Gastroesophageal sphincter (tissue), 4 donors: ENCODE measurements around the gene GBA2. TPM values are rescaled to one million over a fixed set of nuclear protein-coding genes. Genes with fewer than 3 reads are reported as not detected.

ENCODE experiments used
- ATAC-seq: fragments of 150-250 bp; one replicate; pipeline ENCODE4 v1.9.1; 2016; ENCODE audit warnings: mild to moderate bottlenecking, moderate library complexity
- H3K27ac ChIP-seq, 4 donors: fragments of 200-600 bp; sonication (generic) in 3 of 4; 1 replicate in 3 of 4; 2 replicates in 1 of 4; pipeline ENCODE4 v1.5.1; 2016 to 2019
- H3K27me3 ChIP-seq: fragments of 200-600 bp; sonication (generic); one replicate; pipeline ENCODE4 v1.5.1; 2019
- H3K36me3 ChIP-seq, 2 donors: fragments of 200-600 bp; sonication (generic); one replicate each; pipeline ENCODE4 v1.5.1; 2019; ENCODE audit warnings: control low read depth in 1 of 2
- H3K4me1 ChIP-seq, 3 donors: fragments of 200-600 bp; sonication (generic); 1 replicate in 2 of 3; 2 replicates in 1 of 3; pipeline ENCODE4 v1.5.1; 2016 to 2019; ENCODE audit warnings: control low read depth in 2 of 3
- H3K4me3 ChIP-seq, 2 donors: fragments of 200-600 bp; sonication (generic); one replicate each; pipeline ENCODE4 v1.5.1; 2019; ENCODE audit warnings: mild to moderate bottlenecking in 1 of 2, moderate library complexity in 1 of 2
- H3K9me3 ChIP-seq, 3 donors: fragments of 200-600 bp; sonication (generic); one replicate each; pipeline ENCODE4 v1.5.1; 2017 to 2019; ENCODE audit warnings: control low read depth in 2 of 3
- CTCF ChIP-seq, 4 experiments: fragments of 200-600 bp in 2 of 4; fragments of 450-650 bp in 2 of 4; sonication (generic) in 1 of 4; IDR thresholded peaks; one replicate each; pipeline ENCODE4 v1.5.1; 2017 to 2019; ENCODE audit warnings: antibody characterized with exemption in 4 of 4, mild to moderate bottlenecking in 2 of 4, moderate library complexity in 2 of 4
- EP300 ChIP-seq: sonication (generic); formaldehyde crosslinking; IDR thresholded peaks from one replicate; pipeline ENCODE4 v1.6.1; 2017; ENCODE audit warnings: antibody characterized with exemption, mild to moderate bottlenecking
- POLR2A ChIP-seq, 2 donors: fragments of 450-650 bp; IDR thresholded peaks; one replicate each; pipeline ENCODE4 v1.6.1; 2017; ENCODE audit warnings: antibody characterized with exemption in 2 of 2, mild to moderate bottlenecking in 2 of 2, moderate library complexity in 1 of 2
- POLR2AphosphoS5 ChIP-seq: sonication (generic); formaldehyde crosslinking; IDR thresholded peaks from one replicate; pipeline ENCODE4 v1.6.1; 2017; ENCODE audit warnings: antibody characterized with exemption
- WGBS, 2 donors: methylation state at CpG; one replicate each; pipeline ENCODE4 v1.1.5; 2018; ENCODE audit warnings: low coverage in 1 of 2; 5-methylcytosine and 5-hydroxymethylcytosine counted together
- total RNA-seq, 4 donors: library from RNA; depleted of rRNA; stranded (reverse); fragments of >200 nt; gene quantifications; one replicate each; pipeline ENCODE4 v1.1.0, GENCODE V29; 2016

Gene GBA2
- total RNA-seq, 4 donors from 2014 or later: 35.3 to 81.1 (median 54.3) TPM

- peaks cover 12 to 100% of the 10 kb centered on the region in 2 donors for H3K36me3 ChIP-seq
- 82% methylated on average over 8 of the region's 21 CpGs; no CpG with 5 or more reads in 1 of the 2 donors for WGBS, 2 donors
- no peaks in the 10 kb centered on the region for H3K27me3 ChIP-seq
- H3K9me3 ChIP-seq: no peaks in the 10 kb centered on the region
- TF ChIP-seq POLR2AphosphoS5 (no peak), CTCF (IDR thresholded peaks at IDR 0.05) (no peak), POLR2A (IDR thresholded peaks at IDR 0.05) (no peak), EP300 (no peak)
- ATAC-seq: no peak
- no peak overlapping the region for H3K4me3 ChIP-seq
- peak overlapping the region in 3 of 4 donors; percentile 34 to 98 (median 97) for H3K27ac ChIP-seq
- H3K4me1 ChIP-seq: peaks cover 0 to 26% (median 0%) of the 10 kb centered on the region in 3 donors
Observed at GRCh38 chr9:35711501-35712428, 37.3 kb downstream of the GBA2 start.

- 56% methylated on average over 5 of the region's 7 CpGs; no CpG with 5 or more reads in 1 of the 2 donors for WGBS, 2 donors
- peak overlapping the region in 3 of 4 donors; percentile 34 to 98 (median 97) for H3K27ac ChIP-seq
- H3K36me3 ChIP-seq: peaks cover 15 to 100% of the 10 kb centered on the region in 2 donors
- H3K9me3 ChIP-seq: no peaks in the 10 kb centered on the region
- no peak for ATAC-seq
- H3K27me3 ChIP-seq: no peaks in the 10 kb centered on the region
- peaks cover 0 to 18% (median 0%) of the 10 kb centered on the region in 3 donors for H3K4me1 ChIP-seq
- H3K4me3 ChIP-seq: no peak overlapping the region
- no peak for TF ChIP-seq EP300
- TF ChIP-seq CTCF (IDR thresholded peaks at IDR 0.05): no peak
- no peak for TF ChIP-seq POLR2A (IDR thresholded peaks at IDR 0.05)
- no peak for TF ChIP-seq POLR2AphosphoS5
Observed at GRCh38 chr9:35710818-35711500, 38.1 kb downstream of the GBA2 start.

DNA sequence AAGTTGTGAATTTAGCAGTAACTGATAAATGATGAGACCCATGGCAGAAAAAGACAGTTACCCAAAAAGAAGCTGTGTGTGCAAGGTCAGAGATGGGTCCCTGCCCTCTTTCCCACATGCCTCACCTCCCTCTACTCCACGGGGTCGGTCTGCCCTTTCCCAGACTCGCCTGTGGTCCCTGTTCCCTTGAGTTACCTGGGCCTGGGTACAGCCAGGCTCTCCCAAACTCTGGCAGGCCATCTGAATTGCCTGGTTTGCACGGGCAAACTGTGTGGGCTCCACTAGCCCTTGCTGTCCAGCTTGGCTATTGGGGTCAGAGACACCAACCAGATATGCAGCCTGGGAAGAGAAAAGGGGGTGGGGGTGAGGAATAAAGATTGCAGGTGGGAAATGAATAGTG is 40.9 kb downstream of the GBA2 start:
- WGBS, 2 donors: no CpG with 5 or more reads among the region's 4 CpGs
- H3K27ac ChIP-seq: peak overlapping the region in 3 of 4 donors; percentile 96 to 99 (median 98)
- no peaks in the 10 kb centered on the region for H3K27me3 ChIP-seq
- TF ChIP-seq POLR2AphosphoS5 (no peak), EP300 (no peak), CTCF (IDR thresholded peaks at IDR 0.05) (no peak), POLR2A (IDR thresholded peaks at IDR 0.05) (no peak)
- H3K9me3 ChIP-seq: no peaks in the 10 kb centered on the region
- H3K36me3 ChIP-seq: peaks cover 13 to 100% of the 10 kb centered on the region in 2 donors
- no peak overlapping the region for H3K4me3 ChIP-seq
- ATAC-seq: no peak
- no peaks in the 10 kb centered on the region for H3K4me1 ChIP-seq

DNA sequence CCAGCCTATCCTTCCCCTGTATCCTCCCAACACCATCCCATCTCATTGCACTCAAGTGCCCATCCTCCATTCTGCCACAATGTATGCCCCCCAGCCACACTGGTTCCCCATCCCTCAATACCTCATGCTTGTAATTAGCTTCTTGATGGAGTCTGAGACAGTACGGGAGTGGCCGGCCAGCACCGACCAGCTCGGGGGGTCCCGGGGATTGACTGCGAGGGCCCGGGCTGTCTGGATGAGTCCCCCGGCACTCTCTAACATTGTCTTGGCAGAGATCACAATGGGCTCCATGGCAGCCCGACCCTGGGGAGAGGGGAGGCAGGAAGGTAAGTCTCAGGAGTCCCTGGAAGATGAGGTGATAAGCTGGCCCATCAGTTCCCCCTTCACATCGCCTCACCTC is 42.1 kb downstream of the GBA2 start:
- Histone ChIP-seq H3K4me3 (no peak overlapping the region), H3K36me3 (peaks cover 13 to 100% of the 10 kb centered on the region in 2 donors), H3K27ac (peak overlapping the region in 3 of 4 donors; percentile 96 to 99 (median 98)), H3K4me1 (no peaks in the 10 kb centered on the region), H3K27me3 (no peaks in the 10 kb centered on the region), H3K9me3 (no peaks in the 10 kb centered on the region)
- ATAC-seq: no peak
- WGBS, 2 donors: no CpG with 5 or more reads among the region's 10 CpGs
- TF ChIP-seq CTCF (IDR thresholded peaks at IDR 0.05) (no peak), POLR2AphosphoS5 (no peak), EP300 (no peak), POLR2A (IDR thresholded peaks at IDR 0.05) (no peak)
